Esophagus squamous epithelium (tissue), 4 donors: ENCODE measurements around the gene NME7.

Source experiments
- POLR2A ChIP-seq, 4 donors: fragments of 450-650 bp; IDR thresholded peaks; one replicate each; pipeline ENCODE4 v1.6.1; 2017; ENCODE audit warnings: antibody characterized with exemption in 4 of 4, mild to moderate bottlenecking in 4 of 4, moderate library complexity in 3 of 4
- TF ChIP-seq, protein P1 (sequence below), 6 experiments: fragments of 450-650 bp in 4 of 6; fragments of 200-600 bp in 2 of 6; sonication (generic) in 2 of 6; IDR thresholded peaks; one replicate each; pipeline ENCODE4 v1.5.1; 2016 to 2019; ENCODE audit warnings: antibody characterized with exemption in 6 of 6, mild to moderate bottlenecking in 4 of 6, moderate library complexity in 4 of 6

DNA sequence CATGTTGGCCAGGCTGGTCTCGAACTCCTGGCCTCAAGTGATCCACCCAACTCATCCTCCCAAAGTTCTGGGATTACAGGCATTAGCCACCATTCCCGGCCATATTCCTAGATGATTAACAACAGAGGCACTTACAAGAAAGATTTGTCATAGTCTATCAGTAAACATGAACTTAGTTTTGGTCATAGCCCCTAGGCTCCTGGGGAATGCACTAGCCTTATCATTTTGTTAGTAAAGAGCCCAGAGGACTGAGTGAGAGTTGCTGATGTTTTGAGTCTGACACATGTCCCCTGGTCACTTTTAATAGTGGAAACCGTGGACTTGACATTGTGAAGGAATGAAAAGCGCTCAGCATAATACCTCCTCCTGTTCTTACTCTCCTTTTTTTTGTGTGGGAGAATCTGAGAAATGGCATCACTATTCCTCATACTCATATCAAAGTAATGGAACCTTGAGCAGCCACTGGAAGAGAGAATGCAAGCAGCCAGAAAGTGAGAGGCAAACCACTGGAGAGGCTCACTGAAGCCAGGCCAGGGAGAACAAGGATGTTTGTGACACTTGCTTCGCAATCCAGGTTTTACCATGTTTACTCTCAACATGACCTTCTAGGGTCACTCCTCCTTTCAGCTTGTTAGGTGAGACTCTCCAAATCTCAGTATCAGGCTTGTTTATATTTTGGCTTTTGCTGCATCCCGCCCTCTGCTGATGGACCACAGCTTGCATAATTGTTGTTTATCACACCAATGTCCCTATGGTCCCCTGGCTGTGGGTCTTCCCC is 246.3 kb downstream of the NME7 start:
- TF ChIP-seq, protein P1, sequence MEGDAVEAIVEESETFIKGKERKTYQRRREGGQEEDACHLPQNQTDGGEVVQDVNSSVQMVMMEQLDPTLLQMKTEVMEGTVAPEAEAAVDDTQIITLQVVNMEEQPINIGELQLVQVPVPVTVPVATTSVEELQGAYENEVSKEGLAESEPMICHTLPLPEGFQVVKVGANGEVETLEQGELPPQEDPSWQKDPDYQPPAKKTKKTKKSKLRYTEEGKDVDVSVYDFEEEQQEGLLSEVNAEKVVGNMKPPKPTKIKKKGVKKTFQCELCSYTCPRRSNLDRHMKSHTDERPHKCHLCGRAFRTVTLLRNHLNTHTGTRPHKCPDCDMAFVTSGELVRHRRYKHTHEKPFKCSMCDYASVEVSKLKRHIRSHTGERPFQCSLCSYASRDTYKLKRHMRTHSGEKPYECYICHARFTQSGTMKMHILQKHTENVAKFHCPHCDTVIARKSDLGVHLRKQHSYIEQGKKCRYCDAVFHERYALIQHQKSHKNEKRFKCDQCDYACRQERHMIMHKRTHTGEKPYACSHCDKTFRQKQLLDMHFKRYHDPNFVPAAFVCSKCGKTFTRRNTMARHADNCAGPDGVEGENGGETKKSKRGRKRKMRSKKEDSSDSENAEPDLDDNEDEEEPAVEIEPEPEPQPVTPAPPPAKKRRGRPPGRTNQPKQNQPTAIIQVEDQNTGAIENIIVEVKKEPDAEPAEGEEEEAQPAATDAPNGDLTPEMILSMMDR (IDR thresholded peaks at IDR 0.05): no peak
- no peak for TF ChIP-seq POLR2A (IDR thresholded peaks at IDR 0.05)
